SK-N-SH (cell line): ENCODE measurements around the gene DOP1B. TPM values are rescaled to one million over a fixed set of nuclear protein-coding genes. Genes with fewer than 3 reads are reported as not detected.

ENCODE experiments used
- CTCF ChIA-PET: fragments of 300-600, 350-600 bp; formaldehyde crosslinking; extraction: SDS; loops from one replicate; lab custom pipeline; 2021; lab: Yijun Ruan, JAX
- POLR2A ChIA-PET: fragments of 350-600 bp; sonication (Branson Sonifier 250); formaldehyde crosslinking; extraction: SDS; loops from one replicate; lab custom pipeline; 2020; ENCODE audit warnings: antibody characterized with exemption, inconsistent platforms; lab: Yijun Ruan, JAX
- DNase-seq: peaks from one replicate; pipeline ENCODE4 v3.0.0; 2012
- H2AFZ ChIP-seq: fragments of 200-600 bp; sonication (generic); 2 replicates; pipeline ENCODE4 v1.8.1; 2016; ENCODE audit warnings: antibody characterized with exemption, mild to moderate bottlenecking, low read depth
- H3F3A ChIP-seq: fragments of 200-600 bp; sonication (generic); replicated peaks from 2 replicates; pipeline ENCODE3; 2016; ENCODE audit warnings: antibody characterized with exemption, mild to moderate bottlenecking; ENCODE audit not compliant: insufficient read depth
- H3K27ac ChIP-seq, 2 experiments: fragments of 200-500 bp in 1 of 2; fragments of 200-600 bp in 1 of 2; sonication (Bioruptor generic) in 1 of 2; sonication (generic), shearing (Covaris generic) in 1 of 2; 2 replicates each; pipeline versions ENCODE4 v1.5.1 to v1.6.1; 2014 to 2016; ENCODE audit warnings: low read depth in 2 of 2, inconsistent platforms in 1 of 2, low read length in 1 of 2, mild to moderate bottlenecking in 1 of 2, mixed read lengths in 1 of 2
- H3K27me3 ChIP-seq: fragments of 200-600 bp; sonication (generic), shearing (Covaris generic); 2 replicates; pipeline ENCODE4 v1.6.1; 2016; ENCODE audit warnings: mixed run types; ENCODE audit not compliant: insufficient read depth
- H3K36me3 ChIP-seq, 2 experiments: fragments of 200-500 bp in 1 of 2; fragments of 200-600 bp in 1 of 2; sonication (Bioruptor generic) in 1 of 2; sonication (generic) in 1 of 2; replicated peaks in 1 of 2; 2 replicates each; pipeline versions ENCODE3 to v1.5.1; 2014 to 2016; ENCODE audit warnings: low read length in 1 of 2, mild to moderate bottlenecking in 1 of 2; ENCODE audit not compliant: insufficient read depth in 2 of 2, control insufficient read depth in 1 of 2
- H3K4me1 ChIP-seq, 2 experiments: fragments of 200-500 bp in 1 of 2; fragments of 200-600 bp in 1 of 2; sonication (Bioruptor generic) in 1 of 2; sonication (generic), shearing (Covaris generic) in 1 of 2; 2 replicates each; pipeline versions ENCODE4 v1.5.1 to v1.6.1; 2014 to 2016; ENCODE audit warnings: low read depth in 1 of 2, low read length in 1 of 2, mixed run types in 1 of 2; ENCODE audit not compliant: insufficient read depth in 2 of 2, control insufficient read depth in 1 of 2
- H3K4me2 ChIP-seq: fragments of 200-600 bp; sonication (generic), shearing (Covaris generic); 2 replicates; pipeline ENCODE4 v1.6.1; 2017; ENCODE audit warnings: mixed run types
- H3K4me3 ChIP-seq, 2 experiments: fragments of 200-500 bp in 1 of 2; fragments of 200-600 bp in 1 of 2; sonication (Bioruptor generic) in 1 of 2; sonication (generic), shearing (Covaris generic) in 1 of 2; 2 replicates each; pipeline versions ENCODE4 v1.5.1 to v1.8.1; 2014 to 2016; ENCODE audit warnings: low read depth in 2 of 2, inconsistent platforms in 1 of 2, low read length in 1 of 2, mild to moderate bottlenecking in 1 of 2, mixed read lengths in 1 of 2, moderate library complexity in 1 of 2
- H3K79me2 ChIP-seq: fragments of 200-600 bp; sonication (generic); 2 replicates; pipeline ENCODE4 v1.8.1; 2017; ENCODE audit warnings: mild to moderate bottlenecking; ENCODE audit not compliant: insufficient read depth
- H3K9ac ChIP-seq: fragments of 200-600 bp; sonication (generic); 2 replicates; pipeline ENCODE4 v1.6.1; 2017; ENCODE audit warnings: mixed run types
- H3K9me2 ChIP-seq: fragments of 200-600 bp; sonication (generic); 2 replicates; pipeline ENCODE4 v1.6.1; 2017; ENCODE audit warnings: mixed run types
- H3K9me3 ChIP-seq: fragments of 200-600 bp; sonication (generic); 2 replicates; pipeline ENCODE4 v1.6.1; 2017; ENCODE audit warnings: mixed run types, mild to moderate bottlenecking, moderate library complexity
- H4K20me1 ChIP-seq: fragments of 200-600 bp; sonication (generic); 2 replicates; pipeline ENCODE4 v1.6.1; 2017; ENCODE audit warnings: mild to moderate bottlenecking, mixed run types; ENCODE audit not compliant: insufficient read depth
- ELF1 ChIP-seq: IDR thresholded peaks from 2 replicates; pipeline ENCODE4 v1.4.0; 2012
- IRF3 ChIP-seq: fragments of 150-350 bp; IDR thresholded peaks from 2 replicates; pipeline ENCODE4 v1.6.1; 2016; ENCODE audit warnings: mild to moderate bottlenecking, low read depth, low read length
- RCOR1 ChIP-seq: fragments of 150-350 bp; IDR thresholded peaks from 2 replicates; pipeline ENCODE4 v1.6.1; 2017; ENCODE audit warnings: antibody characterized with exemption, low read length
- RXRA ChIP-seq: IDR thresholded peaks from 2 replicates; pipeline ENCODE4 v1.4.0; 2012; ENCODE audit warnings: low read depth, mild to moderate bottlenecking, borderline replicate concordance
- USF1 ChIP-seq: IDR thresholded peaks from 2 replicates; pipeline ENCODE4 v1.4.0; 2012; ENCODE audit warnings: low read depth, borderline replicate concordance
- YY1 ChIP-seq: IDR thresholded peaks from 2 replicates; pipeline ENCODE4 v1.4.0; 2012; ENCODE audit warnings: low read depth, mild to moderate bottlenecking
- WGBS: methylation state at CpG from one replicate; pipeline ENCODE4 v1.1.6; 2017; ENCODE audit warnings: low lambda C conversion rate; 5-methylcytosine and 5-hydroxymethylcytosine counted together
- polyA plus RNA-seq, 3 experiments: library from polyadenylated mRNA; depleted of rRNA; stranded (reverse); fragments of >200 nt; gene quantifications; 2 replicates each; pipeline ENCODE4 v1.2.3, GENCODE V29; 2012
- TF ChIP-seq, protein P1 (sequence below): IDR thresholded peaks from 2 replicates; pipeline ENCODE4 v1.6.1; 2012; ENCODE audit warnings: mild to moderate bottlenecking, low read depth, low read length, moderate library complexity
- TF ChIP-seq, protein P2 (sequence below): IDR thresholded peaks from 2 replicates; pipeline ENCODE4 v1.4.0; 2012; ENCODE audit warnings: low read depth, borderline replicate concordance

The DOP1B gene
- polyA plus RNA-seq, 1 of the 3 experiments (the other 2 are of a cell fraction) = 4.9 TPM

- no peak for DNase-seq
- Histone ChIP-seq H3K4me2 (no peak overlapping the region), H2AFZ (peak overlapping the region; percentile 57)
- TF ChIP-seq YY1 = no peak
- no peak for TF ChIP-seq USF1
- TF ChIP-seq ELF1 = no peak
- TF ChIP-seq, protein P1, sequence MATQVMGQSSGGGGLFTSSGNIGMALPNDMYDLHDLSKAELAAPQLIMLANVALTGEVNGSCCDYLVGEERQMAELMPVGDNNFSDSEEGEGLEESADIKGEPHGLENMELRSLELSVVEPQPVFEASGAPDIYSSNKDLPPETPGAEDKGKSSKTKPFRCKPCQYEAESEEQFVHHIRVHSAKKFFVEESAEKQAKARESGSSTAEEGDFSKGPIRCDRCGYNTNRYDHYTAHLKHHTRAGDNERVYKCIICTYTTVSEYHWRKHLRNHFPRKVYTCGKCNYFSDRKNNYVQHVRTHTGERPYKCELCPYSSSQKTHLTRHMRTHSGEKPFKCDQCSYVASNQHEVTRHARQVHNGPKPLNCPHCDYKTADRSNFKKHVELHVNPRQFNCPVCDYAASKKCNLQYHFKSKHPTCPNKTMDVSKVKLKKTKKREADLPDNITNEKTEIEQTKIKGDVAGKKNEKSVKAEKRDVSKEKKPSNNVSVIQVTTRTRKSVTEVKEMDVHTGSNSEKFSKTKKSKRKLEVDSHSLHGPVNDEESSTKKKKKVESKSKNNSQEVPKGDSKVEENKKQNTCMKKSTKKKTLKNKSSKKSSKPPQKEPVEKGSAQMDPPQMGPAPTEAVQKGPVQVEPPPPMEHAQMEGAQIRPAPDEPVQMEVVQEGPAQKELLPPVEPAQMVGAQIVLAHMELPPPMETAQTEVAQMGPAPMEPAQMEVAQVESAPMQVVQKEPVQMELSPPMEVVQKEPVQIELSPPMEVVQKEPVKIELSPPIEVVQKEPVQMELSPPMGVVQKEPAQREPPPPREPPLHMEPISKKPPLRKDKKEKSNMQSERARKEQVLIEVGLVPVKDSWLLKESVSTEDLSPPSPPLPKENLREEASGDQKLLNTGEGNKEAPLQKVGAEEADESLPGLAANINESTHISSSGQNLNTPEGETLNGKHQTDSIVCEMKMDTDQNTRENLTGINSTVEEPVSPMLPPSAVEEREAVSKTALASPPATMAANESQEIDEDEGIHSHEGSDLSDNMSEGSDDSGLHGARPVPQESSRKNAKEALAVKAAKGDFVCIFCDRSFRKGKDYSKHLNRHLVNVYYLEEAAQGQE = no peak
- TF ChIP-seq RXRA = no peak
- TF ChIP-seq RCOR1 = no peak
- TF ChIP-seq, protein P2, sequence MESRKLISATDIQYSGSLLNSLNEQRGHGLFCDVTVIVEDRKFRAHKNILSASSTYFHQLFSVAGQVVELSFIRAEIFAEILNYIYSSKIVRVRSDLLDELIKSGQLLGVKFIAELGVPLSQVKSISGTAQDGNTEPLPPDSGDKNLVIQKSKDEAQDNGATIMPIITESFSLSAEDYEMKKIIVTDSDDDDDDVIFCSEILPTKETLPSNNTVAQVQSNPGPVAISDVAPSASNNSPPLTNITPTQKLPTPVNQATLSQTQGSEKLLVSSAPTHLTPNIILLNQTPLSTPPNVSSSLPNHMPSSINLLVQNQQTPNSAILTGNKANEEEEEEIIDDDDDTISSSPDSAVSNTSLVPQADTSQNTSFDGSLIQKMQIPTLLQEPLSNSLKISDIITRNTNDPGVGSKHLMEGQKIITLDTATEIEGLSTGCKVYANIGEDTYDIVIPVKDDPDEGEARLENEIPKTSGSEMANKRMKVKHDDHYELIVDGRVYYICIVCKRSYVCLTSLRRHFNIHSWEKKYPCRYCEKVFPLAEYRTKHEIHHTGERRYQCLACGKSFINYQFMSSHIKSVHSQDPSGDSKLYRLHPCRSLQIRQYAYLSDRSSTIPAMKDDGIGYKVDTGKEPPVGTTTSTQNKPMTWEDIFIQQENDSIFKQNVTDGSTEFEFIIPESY = no peak
- TF ChIP-seq IRF3 = no peak
- TF ChIP-seq, all 33 proteins: peak for 0
- Histone ChIP-seq H3K9me3 (no peaks in the 10 kb centered on the region), H3K4me1 (peaks cover 0 to 7% of the 10 kb centered on the region in 2 experiments; a peak in 1 of 4 replicates), H3K27me3 (no peaks in the 10 kb centered on the region), H3K27ac (no peak overlapping the region), H3K9me2 (no peaks in the 10 kb centered on the region), H3K4me3 (no peak overlapping the region), H3K36me3 (no peaks in the 10 kb centered on the region), H3F3A (peaks cover 5% of the 10 kb centered on the region), H3K9ac (no peak overlapping the region), H3K79me2 (no peaks in the 10 kb centered on the region), H4K20me1 (no peaks in the 10 kb centered on the region)
- WGBS = 86% methylated on average over 7 of the region's 7 CpGs
- ChIA-PET CTCF (interaction anchor here (1.4 to 1.8 kb wide), 4 partner anchors 9 to 272 kb away, joined by 3 to 9 read pairs (median 4); no protein-coding TSS in a partner anchor), POLR2A (no interaction called here)
Observed at GRCh38 chr21:36149788-36150711, 6.6 kb upstream of the DOP1B start.
